Glomerular endothelial cell (primary cell): ENCODE data around the gene ANKRD27. TPM values are rescaled to one million over a fixed set of nuclear protein-coding genes. Genes with fewer than 3 reads are reported as not detected.
"Not testable (repeated sequence)": the region's sequence is repeated elsewhere in the genome, so short reads cannot be mapped to it uniquely, and the experiment has no call there.

Source experiments
- DNase-seq: peaks from one replicate; pipeline ENCODE4 v3.0.0-alpha.2; 2011; ENCODE audit warnings: low read depth, low spot score; ENCODE audit errors: extremely low read depth
- total RNA-seq: library from RNA; depleted of rRNA; stranded (reverse); fragments of >200 nt; gene quantifications from 2 replicates; pipeline ENCODE4 v1.2.3, GENCODE V29; 2015

ANKRD27 gene
- 23.3 and 27.2 TPM in 2 replicates for total RNA-seq

DNA sequence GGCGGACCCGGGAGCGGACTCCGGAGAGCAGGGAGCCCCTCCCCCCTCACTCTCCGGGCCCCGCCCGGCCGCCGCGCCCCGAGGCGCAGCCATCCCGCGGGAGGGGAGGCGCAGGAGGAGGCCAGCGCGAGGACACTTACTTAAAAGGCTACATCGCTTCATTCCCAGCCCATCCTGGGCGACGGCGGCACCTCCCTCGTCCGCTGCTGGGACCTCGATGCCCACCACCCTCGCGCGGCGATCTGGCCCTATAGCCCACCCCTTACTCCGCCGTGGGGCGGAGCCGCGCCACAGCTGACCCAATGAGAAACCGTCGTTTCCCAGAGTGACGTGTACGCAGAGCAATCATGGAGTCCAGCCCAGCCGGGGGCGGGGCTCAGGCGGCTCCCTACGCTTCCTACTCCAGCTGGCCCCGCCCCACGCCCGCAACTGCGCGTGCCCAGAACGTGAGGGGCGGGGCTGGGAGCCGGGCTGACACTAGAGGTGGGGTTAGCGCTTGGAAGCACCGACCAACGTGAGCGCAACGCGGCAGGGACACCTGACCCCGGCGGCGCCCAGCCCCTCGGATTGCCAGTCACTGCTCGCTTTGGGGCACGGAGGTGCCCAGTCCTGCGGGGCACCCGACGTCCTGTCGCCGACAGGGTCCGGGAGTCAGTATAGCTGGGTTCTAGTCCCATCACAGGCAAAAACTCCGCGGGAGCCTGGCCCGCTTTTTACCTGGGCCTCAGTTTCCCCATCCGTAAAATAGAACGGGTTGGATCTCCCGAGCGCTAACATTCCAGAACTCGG, at the start of gene ANKRD27:
Gene ANKRD27, minus strand, starts transcription at position 250 of the 789 bp plus-strand sequence. CDS start 16,165 bp downstream, outside the sequence.
- DNase-seq, result peak; percentile 75

GRCh38 chr19:32720936-32721250, 45.9 kb upstream of the ANKRD27 start:
- DNase-seq, result no peak

- no peak for DNase-seq
These were observed 45.4 kb upstream of the ANKRD27 start for GRCh38 chr19:32720216-32720935.

- no peak for DNase-seq
These were observed 44.7 kb upstream of the ANKRD27 start, which contains the start of gene TDRD12 for GRCh38 chr19:32719611-32720059. TDRD12 (plus strand) TSS chr19:32719767; CDS start chr19:32720073, 306 bp downstream.

DNA sequence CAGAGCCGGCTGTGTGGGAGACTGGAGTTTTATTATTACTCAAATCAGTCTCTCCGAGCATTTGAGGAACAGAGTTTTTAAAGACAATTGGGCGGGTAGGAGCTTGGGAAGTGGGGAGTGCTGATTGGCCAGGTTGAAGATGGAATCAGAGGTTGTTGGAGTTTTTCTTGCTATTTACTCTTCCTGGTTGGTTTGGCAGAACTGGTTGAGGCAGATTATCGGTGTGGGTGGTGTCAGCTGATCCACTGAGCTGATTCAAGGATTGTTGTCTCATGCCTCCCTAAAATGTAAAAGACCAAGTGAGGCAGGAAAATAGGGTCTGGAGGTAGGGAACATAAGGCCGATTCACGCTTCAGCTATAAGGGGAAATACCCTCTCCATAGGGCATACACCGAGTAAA, 43.3 kb upstream of the ANKRD27 start:
- no peak for DNase-seq

DNA sequence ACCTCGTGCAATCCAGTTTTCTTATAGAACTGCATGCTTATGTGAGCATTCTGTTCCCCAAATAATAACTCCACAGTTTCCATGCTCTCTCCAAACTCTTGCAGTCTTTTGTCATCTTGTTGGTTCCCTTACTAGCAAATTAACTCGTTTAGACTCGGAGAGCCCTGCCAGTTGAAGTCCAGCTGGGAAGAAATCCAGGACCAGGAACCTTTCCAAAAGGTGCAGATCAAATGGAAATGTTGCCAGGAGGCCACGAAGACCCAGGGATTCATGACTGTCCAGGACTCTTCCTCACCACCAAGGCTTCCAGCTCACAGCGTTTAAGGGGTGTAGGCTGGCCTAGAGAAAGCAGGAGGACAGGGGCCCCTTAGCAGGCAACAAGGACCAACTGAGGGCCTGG, 42.5 kb upstream of the ANKRD27 start:
- no peak for DNase-seq

- DNase-seq, result not testable (repeated sequence)
These were observed 41.2 kb upstream of the ANKRD27 start for GRCh38 chr19:32716203-32716602.

DNA sequence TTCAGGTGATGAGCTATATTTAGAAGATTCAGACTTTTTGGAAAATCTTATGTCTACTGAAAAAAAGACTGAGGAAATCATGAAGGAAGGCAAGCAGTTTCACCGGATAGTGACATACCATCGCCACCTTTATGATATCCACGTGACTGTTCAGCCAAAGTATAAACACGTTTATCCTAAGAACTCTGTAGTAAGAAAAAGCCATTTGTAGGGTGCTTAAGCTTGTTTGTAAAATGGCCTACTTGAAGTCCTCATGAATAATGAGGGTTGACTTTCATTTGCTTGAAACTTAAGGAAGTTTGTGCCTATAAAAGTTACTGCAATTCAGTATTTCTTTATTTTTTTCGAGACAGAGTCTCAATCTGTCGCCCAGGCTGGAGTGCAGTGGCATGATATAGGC, 36.8 kb upstream of the ANKRD27 start:
- no peak for DNase-seq

DNA sequence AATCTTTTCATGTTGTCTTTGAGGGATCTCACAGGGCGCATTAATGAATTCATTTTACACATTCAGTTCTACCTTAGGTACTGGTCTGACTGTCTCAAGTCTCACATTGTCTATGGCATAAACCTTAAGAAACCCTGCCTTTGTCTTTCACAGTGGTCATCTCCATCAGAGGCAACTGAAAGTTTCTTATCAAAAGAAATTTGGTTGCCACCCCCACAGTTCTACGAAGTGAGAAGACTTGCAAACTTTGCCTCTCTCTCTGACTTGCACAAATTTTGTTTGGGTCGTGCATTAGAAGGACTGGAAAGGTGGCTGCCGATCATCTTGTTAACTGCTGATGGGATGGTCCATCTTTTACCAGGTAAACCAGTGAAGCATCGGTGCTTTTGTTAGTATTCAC, 34.1 kb upstream of the ANKRD27 start:
- no peak for DNase-seq

- no peak for DNase-seq
These were observed 33.5 kb upstream of the ANKRD27 start for GRCh38 chr19:32708457-32708856.

- not testable (repeated sequence) for DNase-seq
These were observed 29.0 kb upstream of the ANKRD27 start for GRCh38 chr19:32704006-32704405.

DNA sequence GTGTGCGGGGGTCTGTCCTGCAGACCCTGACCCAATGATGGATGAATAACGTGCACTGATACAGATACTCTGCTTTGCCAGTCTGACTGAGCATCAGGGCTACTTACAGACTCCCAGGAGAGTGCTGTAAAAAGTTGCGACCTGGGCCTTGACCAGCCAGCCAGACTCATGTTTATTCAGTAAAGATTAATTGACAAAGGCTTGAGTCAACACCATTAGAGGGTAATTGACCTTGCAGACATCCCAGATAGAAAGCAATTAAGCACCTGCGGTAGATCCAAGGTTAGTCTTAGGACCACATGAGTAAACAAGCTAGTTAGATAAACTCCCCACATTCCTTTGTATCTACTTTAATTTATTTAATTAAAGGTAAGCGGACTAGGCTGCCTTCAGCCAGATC, 27.0 kb upstream of the ANKRD27 start:
- no peak for DNase-seq

- not testable (repeated sequence) for DNase-seq
These were observed 25.1 kb upstream of the ANKRD27 start for GRCh38 chr19:32700129-32700528.

- DNase-seq, result not testable (repeated sequence)
These were observed 21.8 kb upstream of the ANKRD27 start for GRCh38 chr19:32696771-32697170.

GRCh38 chr19:32695506-32695905, 20.5 kb upstream of the ANKRD27 start:
- DNase-seq, result not testable (repeated sequence)

DNA sequence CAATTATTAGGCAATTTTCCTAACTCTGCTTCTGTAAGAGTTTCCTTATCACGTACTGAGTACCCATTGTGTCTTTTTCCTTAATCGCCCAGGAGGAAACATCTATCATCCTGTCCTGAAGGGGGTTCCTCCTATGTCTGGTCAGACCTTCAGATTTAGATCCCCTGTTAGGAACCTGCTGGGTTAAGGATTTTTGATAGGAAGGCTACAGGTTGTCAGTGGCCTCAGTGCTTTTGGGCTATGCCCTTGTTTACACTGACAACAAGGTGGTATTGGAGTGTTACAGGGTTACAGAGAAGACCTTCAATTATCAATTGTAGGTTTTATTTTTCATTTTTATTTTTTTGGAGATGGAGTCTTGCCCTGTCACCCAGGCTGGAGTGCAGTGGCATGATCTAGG, 19.9 kb upstream of the ANKRD27 start:
- DNase-seq, result not testable (repeated sequence)

- DNase-seq, result not testable (repeated sequence)
These were observed 19.3 kb upstream of the ANKRD27 start for GRCh38 chr19:32694316-32694715.

GRCh38 chr19:32693151-32694108, 18.4 kb upstream of the ANKRD27 start:
- not testable (repeated sequence) for DNase-seq

DNA sequence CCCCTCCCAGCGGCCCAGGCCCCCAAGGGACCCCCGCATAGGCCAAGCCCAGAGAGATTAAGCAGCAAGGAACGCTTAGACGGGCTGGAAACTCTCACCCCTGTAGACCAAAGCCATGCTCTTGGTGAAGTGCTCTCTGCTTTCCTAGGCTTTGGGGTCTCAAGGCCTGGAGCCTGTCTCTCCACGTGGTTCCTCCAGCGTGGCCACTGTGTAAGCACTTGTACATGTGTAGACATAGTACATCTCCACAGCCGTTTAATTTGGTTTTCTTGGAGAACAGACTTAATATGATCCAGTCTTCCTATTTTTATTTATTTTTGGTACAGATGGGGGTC, 17.7 kb upstream of the ANKRD27 start:
- DNase-seq, result no peak

GRCh38 chr19:32691952-32692726, 17.2 kb upstream of the ANKRD27 start:
- DNase-seq, result no peak
